NOMO-1 treated with DMSO at 0.1 percent for 48 hours (cell line): ENCODE measurements around the gene MRPL24.

ENCODE experiments used
- DNase-seq: peaks from one replicate; lab custom pipeline; 2025; ENCODE audit not compliant: unreplicated experiment; lab: John Stamatoyannopoulos, UW

Gene MRPL24

DNA sequence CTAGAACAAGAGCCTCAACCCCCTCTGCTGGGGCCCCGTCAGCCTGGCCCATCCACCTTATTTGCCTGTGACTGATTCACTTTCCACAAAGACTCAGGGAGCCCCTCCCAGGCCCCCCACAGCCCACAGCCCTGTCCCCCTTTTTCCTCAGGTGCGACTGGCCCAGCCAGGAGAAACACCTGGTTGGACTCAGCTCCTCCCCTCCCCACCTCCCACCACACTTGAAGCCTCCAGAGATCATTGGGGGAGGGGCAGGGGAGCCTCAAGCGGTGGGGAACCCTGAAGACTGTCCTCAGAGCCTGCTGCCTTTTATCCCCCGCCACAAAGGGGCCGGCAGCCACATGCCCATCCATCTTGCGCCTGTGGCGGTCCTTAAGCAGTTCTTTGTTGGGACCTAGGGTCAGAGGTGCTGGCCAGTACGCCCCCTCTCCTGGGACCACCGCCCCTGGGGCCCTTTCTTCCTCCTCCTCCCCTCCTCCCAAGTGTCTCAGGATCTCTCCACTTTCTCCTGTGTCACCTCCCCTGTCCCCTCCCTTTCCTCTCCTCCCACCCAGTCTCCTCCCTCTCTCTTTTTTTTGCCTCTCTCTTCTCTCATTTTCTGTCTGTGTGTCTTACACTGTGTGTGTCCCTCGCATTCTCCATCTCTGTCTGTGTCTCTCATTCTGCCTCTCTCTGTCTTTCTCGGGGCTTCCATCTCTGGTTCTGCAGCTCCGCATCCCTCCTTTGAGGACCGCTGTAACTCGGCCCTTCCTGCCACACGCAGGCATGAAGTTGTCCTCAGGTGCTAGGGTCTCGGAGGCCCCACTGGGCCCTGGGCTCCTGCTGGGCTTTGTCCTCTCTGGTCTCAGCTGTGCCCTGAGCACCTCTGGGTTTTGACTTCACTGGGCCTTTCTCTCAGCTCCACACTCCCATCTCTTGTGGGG, 47.7 kb downstream of the MRPL24 start:
- DNase-seq = no peak

GRCh38 chr1:156692441-156692924, 48.4 kb downstream of the MRPL24 start:
- DNase-seq = no peak

DNA sequence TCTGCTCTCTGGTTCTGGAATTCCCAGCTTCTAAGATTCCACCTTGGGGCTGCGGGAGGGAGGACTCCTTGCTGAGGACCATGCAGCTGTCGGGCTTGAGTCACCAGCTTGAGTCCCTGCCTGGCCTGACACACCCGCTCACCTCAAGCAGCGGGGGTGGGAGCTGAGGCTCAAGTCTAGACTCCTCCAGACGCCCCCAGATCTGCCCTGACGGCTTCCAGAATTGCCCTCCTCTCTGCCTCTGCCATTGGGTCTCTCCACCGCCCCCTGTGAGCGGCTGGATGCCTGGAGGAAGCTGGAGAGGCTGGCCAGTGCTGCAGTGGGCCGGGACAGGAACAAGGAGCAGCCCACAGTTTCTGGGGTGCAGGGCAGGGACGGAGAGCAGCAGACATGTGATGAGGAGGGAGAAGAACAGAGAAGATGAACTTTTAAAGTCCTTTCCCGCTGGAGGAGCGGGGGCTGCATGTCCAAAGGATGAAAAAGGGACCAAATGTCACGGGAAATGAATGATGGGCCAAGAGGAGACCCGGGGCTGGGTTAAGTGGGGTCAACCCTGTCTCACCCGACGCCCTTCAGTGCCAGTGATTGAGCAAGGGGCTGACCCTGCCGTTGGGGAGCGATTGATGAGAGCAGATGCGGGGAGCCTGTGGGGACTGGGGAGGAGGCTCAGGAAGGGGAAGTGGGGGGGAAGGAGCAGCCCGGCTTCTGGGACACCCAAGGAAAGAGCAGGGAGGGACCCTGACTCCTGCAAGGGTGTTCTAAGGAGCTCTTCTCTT, 49.0 kb downstream of the MRPL24 start:
- no peak for DNase-seq

DNA sequence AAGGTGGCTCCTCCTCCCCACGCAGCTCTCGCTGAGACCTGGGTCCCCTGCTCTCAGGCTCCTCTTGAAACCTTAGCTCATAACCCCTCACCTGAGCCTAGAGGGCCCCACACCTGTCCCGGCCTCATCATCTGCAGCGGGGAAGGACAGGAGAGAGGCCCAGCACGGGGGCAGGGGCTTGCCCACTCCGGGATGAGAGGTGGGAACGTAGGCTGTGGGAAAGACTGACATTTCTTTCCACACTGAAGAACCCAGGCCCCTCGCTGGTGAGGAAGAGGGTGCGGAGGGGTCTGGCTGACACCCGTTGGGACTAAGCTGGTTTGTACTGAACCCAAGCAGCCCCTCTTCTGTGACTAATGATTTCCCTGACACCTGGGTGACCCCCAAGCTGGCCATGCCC, 49.7 kb downstream of the MRPL24 start:
- no peak for DNase-seq

GRCh38 chr1:156690675-156691036, 50.2 kb downstream of the MRPL24 start:
- DNase-seq = no peak

DNA sequence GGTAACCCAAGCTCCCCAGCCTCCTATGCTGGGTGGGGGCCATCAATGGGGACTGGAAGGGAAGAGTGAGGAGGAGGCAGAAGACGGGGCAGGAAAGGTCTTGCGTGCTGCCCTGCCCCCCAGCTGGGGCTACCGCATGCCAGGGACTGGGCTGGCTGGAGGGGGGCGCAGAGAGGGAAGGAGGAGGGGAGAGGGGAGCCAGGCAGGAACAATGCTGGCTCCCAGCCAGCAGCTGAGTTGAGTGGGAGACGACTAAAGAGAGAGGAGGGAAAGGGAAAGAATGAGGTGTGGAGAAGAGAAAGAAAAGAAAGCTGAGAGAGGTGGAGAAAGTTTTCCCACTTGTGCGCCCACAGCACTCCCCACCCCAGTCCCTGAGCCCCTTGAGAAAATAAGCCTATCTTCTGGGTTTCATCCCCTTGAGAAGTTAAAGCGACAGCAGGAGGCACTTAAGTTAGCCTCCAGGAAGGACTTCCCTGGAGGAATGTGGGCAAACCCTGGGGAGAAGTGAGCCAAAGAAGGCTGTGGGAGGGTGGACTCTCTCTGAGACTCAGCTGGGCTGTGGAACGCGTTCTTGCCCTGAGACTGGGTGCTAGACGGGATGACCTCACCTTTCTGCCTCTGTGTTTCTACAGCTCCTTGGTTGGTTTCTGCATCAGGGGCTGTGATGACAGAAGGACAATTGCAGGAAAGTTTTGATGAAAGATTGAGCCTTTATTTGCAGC, 50.8 kb downstream of the MRPL24 start:
- no peak for DNase-seq

- DNase-seq = peak; percentile 76
These were observed 51.6 kb downstream of the MRPL24 start for GRCh38 chr1:156689035-156689952.
